RWPE2 (cell line): ENCODE measurements around the gene UPB1.
A peak's percentile ranks its signal among the peaks of the same experiment; 100 is the strongest.
"Not testable (repeated sequence)": the region's sequence is repeated elsewhere in the genome, so short reads cannot be mapped to it uniquely, and the experiment has no call there.

Experiments used
- ATAC-seq: fragments of 200-7000 bp; cut with Tn5 transposase; 3 replicates; pipeline ENCODE4 v1.9.1; 2021; ENCODE audit warnings: low read depth
- DNase-seq: peaks from one replicate; pipeline ENCODE4 v3.0.0-alpha.2; 2020; ENCODE audit warnings: low spot score
- H3K27ac ChIP-seq: fragments of 450-650 bp; 2 replicates; pipeline ENCODE4 v1.5.1; 2017; ENCODE audit warnings: mild to moderate bottlenecking; ENCODE audit not compliant: poor library complexity, severe bottlenecking
- H3K27me3 ChIP-seq: fragments of 250-450 bp; sonication (Bioruptor Pico); 2 replicates; pipeline ENCODE4 v1.5.1; 2021; ENCODE audit warnings: mild to moderate bottlenecking, moderate library complexity; ENCODE audit not compliant: insufficient read depth, poor library complexity, severe bottlenecking
- H3K36me3 ChIP-seq: fragments of 250-450 bp; sonication (Bioruptor Pico); 2 replicates; pipeline ENCODE4 v1.5.1; 2020; ENCODE audit warnings: low read depth, mild to moderate bottlenecking, moderate library complexity
- H3K4me1 ChIP-seq: fragments of 250-450 bp; sonication (Bioruptor Pico); 2 replicates; pipeline ENCODE4 v1.5.1; 2021; ENCODE audit warnings: mild to moderate bottlenecking, moderate library complexity; ENCODE audit not compliant: insufficient read depth, poor library complexity, severe bottlenecking
- H3K4me3 ChIP-seq: fragments of 250-450 bp; sonication (Bioruptor Pico); 2 replicates; pipeline ENCODE4 v1.5.1; 2021; ENCODE audit warnings: mild to moderate bottlenecking, moderate library complexity; ENCODE audit not compliant: severe bottlenecking
- H3K9me3 ChIP-seq: fragments of 250-450 bp; sonication (Bioruptor Pico); 2 replicates; pipeline ENCODE4 v1.5.1; 2021; ENCODE audit warnings: mild to moderate bottlenecking, moderate library complexity; ENCODE audit not compliant: severe bottlenecking
- CTCF ChIP-seq: fragments of 450-650 bp; IDR thresholded peaks from one replicate; pipeline ENCODE4 v1.5.1; 2017; ENCODE audit warnings: mild to moderate bottlenecking, moderate library complexity; ENCODE audit not compliant: poor library complexity, severe bottlenecking

The UPB1 gene

DNA sequence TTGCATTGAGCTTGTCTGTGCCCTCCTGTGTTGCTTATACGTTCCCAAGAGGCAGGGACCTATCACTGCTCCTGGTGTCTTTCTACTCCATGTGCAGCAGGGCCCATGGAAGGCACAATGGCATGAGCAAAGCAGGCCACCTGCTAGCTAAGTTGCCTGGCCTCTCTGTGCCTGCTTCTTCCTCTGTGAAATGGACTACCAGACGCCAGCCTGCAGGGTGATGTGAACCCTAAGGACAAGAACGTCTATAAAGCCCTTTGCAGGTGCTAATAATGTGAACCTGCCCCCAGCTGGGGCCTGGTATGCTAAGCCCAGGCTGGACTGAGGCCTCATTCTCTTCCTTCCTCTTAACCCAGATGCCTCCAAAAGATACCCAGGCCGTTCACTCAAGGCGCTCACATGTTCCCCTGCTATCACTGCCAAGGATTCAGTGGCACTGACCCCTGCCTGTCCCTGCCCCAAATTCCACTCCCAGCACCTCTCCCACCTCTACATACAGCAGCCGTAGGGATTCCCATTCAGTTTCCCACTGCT lies 55.8 kb downstream of the UPB1 start:
- TF ChIP-seq CTCF: no peak
- Histone ChIP-seq H3K27ac (no peak overlapping the region), H3K9me3 (no peaks in the 10 kb centered on the region), H3K36me3 (peaks cover 34% of the 10 kb centered on the region), H3K4me1 (no peaks in the 10 kb centered on the region), H3K4me3 (no peak overlapping the region), H3K27me3 (no peaks in the 10 kb centered on the region)
- ATAC-seq (no peak), DNase-seq (no peak)

DNA sequence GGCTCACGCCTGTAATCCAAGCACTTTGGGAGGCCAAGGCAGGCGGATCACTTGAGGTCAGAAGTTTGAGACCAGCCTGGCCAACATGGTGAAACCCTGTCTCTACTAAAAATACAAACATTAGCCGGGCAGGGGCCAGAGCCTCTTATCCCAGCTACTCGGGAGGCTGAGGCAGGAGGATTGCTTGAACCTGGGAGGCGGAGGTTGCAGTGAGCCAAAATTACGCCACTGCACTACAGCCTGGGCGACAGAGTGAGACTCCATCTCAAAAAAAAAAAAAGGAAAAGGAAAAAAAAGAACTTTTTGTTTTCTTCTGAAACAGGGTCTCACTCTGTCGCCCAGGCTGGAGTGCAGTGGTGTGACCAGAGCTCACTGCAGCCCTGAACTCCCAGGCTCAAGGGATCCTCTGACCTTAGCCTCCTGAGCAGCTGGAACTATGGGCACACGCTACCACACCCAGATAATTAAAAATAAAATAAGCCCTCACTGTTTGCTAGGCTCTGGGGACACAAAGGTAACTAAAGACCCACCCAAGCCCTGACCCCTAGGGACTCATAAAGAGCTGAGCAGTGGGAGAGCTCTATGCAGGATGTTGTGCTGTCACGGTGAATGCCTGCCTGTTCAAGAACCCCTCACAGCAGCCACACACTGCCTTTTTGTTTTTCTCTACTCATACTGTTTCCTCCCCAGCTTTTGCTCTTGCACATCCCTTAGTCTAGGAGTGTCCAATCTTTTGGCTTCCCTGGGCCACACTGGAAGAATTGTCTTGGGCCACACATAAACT lies 57.6 kb downstream of the UPB1 start:
- not testable (repeated sequence) for H3K27me3 ChIP-seq, H3K4me3 ChIP-seq, H3K9me3 ChIP-seq, H3K4me1 ChIP-seq, H3K27ac ChIP-seq, ATAC-seq, DNase-seq
- peaks cover 23% of the 10 kb centered on the region for H3K36me3 ChIP-seq

DNA sequence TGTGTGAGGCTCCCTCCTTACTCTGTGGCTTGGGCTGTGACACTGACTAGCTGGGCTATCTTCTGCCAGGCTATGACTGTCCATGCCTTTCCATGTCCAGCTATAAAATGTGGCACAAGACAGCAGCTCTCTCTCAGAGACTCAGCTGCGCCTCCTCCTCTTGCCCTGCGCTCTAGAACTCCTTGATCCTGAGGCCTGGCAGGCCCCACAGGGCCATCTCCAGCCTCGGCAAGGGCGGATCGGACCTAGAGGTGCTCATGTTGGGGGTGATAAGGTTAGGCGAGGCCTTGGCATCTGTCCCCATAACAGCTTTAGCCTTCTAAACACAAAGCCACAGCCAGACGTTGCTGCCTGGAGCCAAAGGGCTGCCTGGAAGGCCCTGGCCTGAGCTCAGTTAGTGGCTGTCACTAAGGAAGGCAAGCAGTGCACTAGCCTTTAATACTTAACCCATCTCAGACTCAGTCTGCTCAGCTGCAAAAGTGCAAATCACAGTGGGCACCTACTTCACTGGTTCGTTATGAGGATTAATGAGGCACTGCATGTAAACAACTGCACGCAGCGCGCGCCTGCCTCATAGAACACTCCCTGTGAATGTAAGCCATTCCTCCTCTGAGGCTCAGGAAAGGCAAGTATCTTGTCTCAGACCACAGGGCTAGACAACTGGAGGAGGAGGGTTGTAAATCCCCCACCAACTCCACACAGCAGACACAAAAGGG lies 58.6 kb downstream of the UPB1 start:
- no peak for TF ChIP-seq CTCF
- peak overlapping the region; percentile 70 for H3K27ac ChIP-seq
- no peaks in the 10 kb centered on the region for H3K27me3 ChIP-seq
- DNase-seq: no peak
- H3K4me1 ChIP-seq: no peaks in the 10 kb centered on the region
- peak overlapping the region; percentile 97 for H3K4me3 ChIP-seq
- peaks cover 28% of the 10 kb centered on the region for H3K36me3 ChIP-seq
- no peak for ATAC-seq
- no peaks in the 10 kb centered on the region for H3K9me3 ChIP-seq

DNA sequence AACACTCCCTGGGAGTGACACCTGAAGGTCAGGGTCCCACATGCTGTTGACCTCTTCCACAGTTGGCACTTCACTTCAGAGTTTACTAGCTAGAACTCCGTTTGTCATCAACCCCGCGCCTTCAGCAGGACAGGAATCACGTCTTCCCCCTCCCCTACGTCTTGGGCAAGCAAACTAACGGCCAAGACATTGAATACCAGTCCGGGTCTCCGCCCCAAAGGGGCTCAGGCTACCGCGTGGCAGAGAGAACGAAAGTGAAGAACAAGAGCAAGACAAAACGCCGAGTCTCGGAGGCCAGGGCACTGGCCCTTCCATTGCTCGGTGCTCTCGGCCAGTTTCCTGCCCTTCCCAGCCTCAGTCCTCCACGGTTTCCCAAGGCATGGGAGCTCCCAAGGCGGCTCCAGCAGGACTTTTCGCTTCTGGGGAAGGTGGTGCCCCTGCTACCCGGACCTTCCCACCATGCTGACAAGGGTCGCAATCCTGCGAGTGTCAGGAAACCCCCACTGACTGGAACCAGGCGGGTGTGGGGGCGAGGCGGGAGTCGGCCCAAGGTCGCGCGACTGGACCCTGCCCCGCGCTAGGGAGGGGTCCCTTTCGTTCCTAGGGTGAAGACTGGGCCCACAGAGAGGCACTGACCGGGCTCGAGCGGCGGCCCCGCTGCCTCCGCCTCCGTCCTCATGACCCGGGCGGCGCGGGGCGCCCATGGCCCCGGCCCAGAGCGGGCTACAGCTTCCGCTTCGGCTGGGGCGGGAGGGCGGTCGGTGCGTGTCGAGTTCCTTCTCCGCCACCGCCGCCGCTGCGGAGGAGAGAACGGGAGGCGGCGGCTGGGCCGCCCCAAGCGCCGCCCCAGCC lies 59.4 kb downstream of the UPB1 start, which contains the start of gene GUCD1:
Gene GUCD1, minus strand, starts transcription at position 826 of the 852 bp plus-strand sequence. Its CDS starts 147 bp downstream, at position 679.
- Histone ChIP-seq H3K4me1 (no peaks in the 10 kb centered on the region), H3K36me3 (peaks cover 36% of the 10 kb centered on the region), H3K27me3 (no peaks in the 10 kb centered on the region), H3K9me3 (no peaks in the 10 kb centered on the region), H3K4me3 (peak within 1 kb of the TSS; percentile 97), H3K27ac (peak within 1 kb of the TSS; percentile 70)
- DNase-seq: no peak
- peak; percentile 1; the same call in 2 of the 3 replicates for ATAC-seq
- TF ChIP-seq CTCF: no peak
